IPS-18c (cell line): ENCODE results near the gene FCHSD2.
"Not testable (repeated sequence)": the region's sequence is repeated elsewhere in the genome, so short reads cannot be mapped to it uniquely, and the experiment has no call there.

Experiments
- H3K4me3 ChIP-seq: 2 replicates; pipeline ENCODE4 v1.7.0; 2013; ENCODE audit warnings: low read depth, mild to moderate bottlenecking, low read length, moderate library complexity; ENCODE audit not compliant: insufficient read depth
- H3K9me3 ChIP-seq: one replicate; pipeline ENCODE4 v1.6.1; 2013; ENCODE audit warnings: mild to moderate bottlenecking, low read length, moderate library complexity; ENCODE audit not compliant: control insufficient read depth, insufficient read depth

Gene FCHSD2

GRCh38 chr11:72838691-72839305 lies 303.3 kb downstream of the FCHSD2 start:
- Histone ChIP-seq H3K9me3 (no peaks in the 10 kb centered on the region), H3K4me3 (no peak overlapping the region)

- Histone ChIP-seq H3K9me3 (no peaks in the 10 kb centered on the region), H3K4me3 (no peak overlapping the region)
These were observed 306.0 kb downstream of the FCHSD2 start for GRCh38 chr11:72836111-72836510.

- Histone ChIP-seq H3K4me3 (no peak overlapping the region), H3K9me3 (no peaks in the 10 kb centered on the region)
These were observed 307.2 kb downstream of the FCHSD2 start for GRCh38 chr11:72834905-72835304.

- Histone ChIP-seq H3K4me3 (no peak overlapping the region), H3K9me3 (no peaks in the 10 kb centered on the region)
These were observed 308.2 kb downstream of the FCHSD2 start for GRCh38 chr11:72833811-72834493.

GRCh38 chr11:72833083-72833733 lies 308.9 kb downstream of the FCHSD2 start:
- H3K4me3 ChIP-seq = no peak overlapping the region
- no peaks in the 10 kb centered on the region for H3K9me3 ChIP-seq

GRCh38 chr11:72832301-72833082 lies 309.6 kb downstream of the FCHSD2 start:
- H3K9me3 ChIP-seq = no peaks in the 10 kb centered on the region
- H3K4me3 ChIP-seq = no peak overlapping the region

GRCh38 chr11:72831521-72832300 lies 310.4 kb downstream of the FCHSD2 start:
- Histone ChIP-seq H3K4me3 (no peak overlapping the region), H3K9me3 (no peaks in the 10 kb centered on the region)

- no peak overlapping the region for H3K4me3 ChIP-seq
- no peaks in the 10 kb centered on the region for H3K9me3 ChIP-seq
These were observed 312.1 kb downstream of the FCHSD2 start for GRCh38 chr11:72829884-72830533.

GRCh38 chr11:72829178-72829577 lies 312.9 kb downstream of the FCHSD2 start:
- Histone ChIP-seq H3K4me3 (no peak overlapping the region), H3K9me3 (no peaks in the 10 kb centered on the region)

- Histone ChIP-seq H3K4me3 (no peak overlapping the region), H3K9me3 (no peaks in the 10 kb centered on the region)
These were observed 313.4 kb downstream of the FCHSD2 start for GRCh38 chr11:72828692-72829101.

- Histone ChIP-seq H3K9me3 (no peaks in the 10 kb centered on the region), H3K4me3 (no peak overlapping the region)
These were observed 314.0 kb downstream of the FCHSD2 start for GRCh38 chr11:72828081-72828567.

- H3K4me3 ChIP-seq, H3K9me3 ChIP-seq: not testable (repeated sequence)
These were observed 314.5 kb downstream of the FCHSD2 start for GRCh38 chr11:72827656-72828055.

GRCh38 chr11:72826942-72827480 lies 315.1 kb downstream of the FCHSD2 start:
- no peak overlapping the region for H3K4me3 ChIP-seq
- no peaks in the 10 kb centered on the region for H3K9me3 ChIP-seq

GRCh38 chr11:72826191-72826941 lies 315.8 kb downstream of the FCHSD2 start:
- H3K4me3 ChIP-seq = no peak overlapping the region

GRCh38 chr11:72825661-72826060 lies 316.5 kb downstream of the FCHSD2 start:
- Histone ChIP-seq H3K9me3 (no peaks in the 10 kb centered on the region), H3K4me3 (no peak overlapping the region)

More at GRCh38 chr11:72826191-72826941, 315.8 kb downstream of the FCHSD2 start:
- no peaks in the 10 kb centered on the region for H3K9me3 ChIP-seq
